HUDEP-2 (cell line): ENCODE measurements around the gene TTC33.
"Not testable (repeated sequence)": the region's sequence is repeated elsewhere in the genome, so short reads cannot be mapped to it uniquely, and the experiment has no call there.

Experiments used
- DNase-seq, 76 experiments: peaks; one replicate each; lab custom pipeline; 2025; ENCODE audit not compliant: unreplicated experiment in 76 of 76; lab: John Stamatoyannopoulos, UW

The TTC33 gene

GRCh38 chr5:40722497-40722911, 33.3 kb downstream of the TTC33 start:
- DNase-seq, result not testable (repeated sequence)

DNA sequence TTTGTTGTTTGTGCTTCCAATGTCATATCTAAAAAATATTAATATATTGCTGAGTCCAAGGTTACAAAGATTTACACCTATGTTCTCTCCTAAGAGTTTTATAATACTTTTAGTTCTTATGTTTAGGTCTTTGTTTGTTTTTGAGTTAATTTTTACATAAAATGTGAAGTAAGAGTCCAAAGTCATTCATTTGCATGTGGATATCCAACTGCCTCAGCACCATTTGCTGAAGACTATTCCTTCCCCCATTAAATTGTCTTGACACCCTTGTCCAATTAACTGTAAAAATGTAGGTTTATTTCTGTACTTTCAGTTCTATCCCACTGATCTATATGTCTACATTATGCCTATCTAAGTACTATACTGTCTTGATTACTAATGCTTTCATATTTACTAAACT, 35.7 kb downstream of the TTC33 start:
- DNase-seq, result no peak

- no peak for DNase-seq
Measured at GRCh38 chr5:40717281-40717680, 38.5 kb downstream of the TTC33 start.

DNA sequence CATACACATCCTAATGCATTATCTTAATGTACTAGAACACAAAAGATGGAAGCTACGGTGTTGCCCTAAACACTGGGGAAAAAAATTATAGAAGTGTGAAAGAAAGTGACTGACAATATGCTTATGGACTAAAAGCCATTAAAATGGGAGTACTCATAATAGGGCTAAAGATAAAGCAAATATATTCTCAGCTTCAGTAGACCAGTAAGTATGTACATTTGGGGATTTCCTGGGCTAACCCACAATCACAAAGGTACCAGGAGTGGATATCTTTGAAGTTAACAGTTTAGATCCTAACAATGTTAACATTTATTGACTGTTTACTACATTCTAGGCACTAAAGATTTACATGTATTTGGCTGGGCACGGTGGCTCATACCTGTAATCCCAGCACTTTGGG, 39.2 kb downstream of the TTC33 start:
- no peak for DNase-seq

DNA sequence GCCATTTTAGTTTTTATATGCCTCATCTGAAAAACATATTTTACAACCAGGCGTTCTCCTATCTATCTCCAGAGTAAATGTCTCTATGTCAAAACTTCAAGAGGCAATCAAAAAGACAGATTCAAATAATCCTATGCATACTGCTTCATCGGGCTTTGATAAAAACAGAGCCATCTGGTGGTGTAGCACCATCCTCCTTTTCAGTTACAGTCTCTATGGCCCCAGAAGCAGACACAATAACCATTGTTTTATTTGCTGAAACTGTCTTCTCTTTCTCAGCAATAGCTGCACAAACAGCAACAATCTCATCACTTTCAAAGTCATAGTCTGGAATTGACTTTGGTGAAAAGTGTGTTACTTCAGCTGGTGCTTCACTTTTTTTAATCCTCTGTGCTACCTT, 39.8 kb downstream of the TTC33 start:
- DNase-seq, result no peak

DNA sequence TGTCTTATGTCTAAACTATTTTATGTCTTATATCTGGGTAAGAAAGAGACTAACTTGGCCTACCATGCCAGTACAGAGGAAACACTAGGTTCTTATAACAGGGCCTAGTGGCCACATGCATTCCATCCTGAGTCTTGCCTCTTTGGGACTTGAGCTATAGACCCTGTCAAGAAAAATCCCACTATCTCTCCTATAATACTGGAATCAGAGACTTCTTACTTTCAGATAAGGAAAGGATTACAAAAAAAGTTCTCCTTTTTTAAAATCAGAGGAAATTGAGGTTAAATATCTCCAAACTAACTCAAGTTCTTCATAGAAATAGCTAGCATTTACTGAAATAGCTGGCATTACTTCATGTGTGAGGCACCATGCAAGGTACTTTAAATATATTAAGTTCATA, 41.8 kb downstream of the TTC33 start:
- no peak for DNase-seq

GRCh38 chr5:40710575-40710974, 45.2 kb downstream of the TTC33 start:
- DNase-seq, result not testable (repeated sequence)

GRCh38 chr5:40705484-40705883, 50.3 kb downstream of the TTC33 start:
- DNase-seq, result not testable (repeated sequence)

GRCh38 chr5:40702027-40702426, 53.7 kb downstream of the TTC33 start:
- not testable (repeated sequence) for DNase-seq

DNA sequence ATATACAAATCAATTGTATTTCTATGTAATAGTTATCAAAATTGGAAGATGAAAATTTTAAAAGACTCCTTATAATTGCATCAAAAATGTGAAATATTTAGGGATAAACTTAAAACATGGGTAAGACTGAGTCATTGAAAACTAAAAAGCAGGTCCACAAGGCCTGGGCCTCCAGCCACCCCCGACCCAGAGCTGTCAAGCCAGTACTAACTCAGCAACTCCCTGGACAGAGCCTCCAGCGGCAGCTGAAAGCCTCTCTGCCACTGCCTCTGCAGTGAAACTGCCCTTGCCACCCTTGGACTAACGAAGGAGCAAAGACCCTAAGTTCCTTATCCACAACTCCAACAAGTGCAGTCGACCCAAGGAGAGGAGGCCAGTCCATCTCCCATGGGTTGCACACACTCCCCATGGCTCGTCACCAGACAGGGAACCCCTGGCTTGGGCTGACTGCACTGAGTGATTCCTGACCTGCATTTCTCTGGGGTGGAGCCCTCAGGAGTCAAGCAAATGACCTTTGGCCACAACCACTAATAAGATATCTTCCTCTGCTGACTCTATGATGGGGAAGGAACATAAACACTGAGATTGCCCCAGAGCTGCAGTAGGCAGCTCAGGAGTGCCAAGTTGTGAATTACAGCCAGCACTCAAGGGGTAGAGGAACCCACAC, 55.5 kb downstream of the TTC33 start:
- no peak for DNase-seq

- no peak for DNase-seq
Measured at GRCh38 chr5:40694433-40694832, 61.3 kb downstream of the TTC33 start.

DNA sequence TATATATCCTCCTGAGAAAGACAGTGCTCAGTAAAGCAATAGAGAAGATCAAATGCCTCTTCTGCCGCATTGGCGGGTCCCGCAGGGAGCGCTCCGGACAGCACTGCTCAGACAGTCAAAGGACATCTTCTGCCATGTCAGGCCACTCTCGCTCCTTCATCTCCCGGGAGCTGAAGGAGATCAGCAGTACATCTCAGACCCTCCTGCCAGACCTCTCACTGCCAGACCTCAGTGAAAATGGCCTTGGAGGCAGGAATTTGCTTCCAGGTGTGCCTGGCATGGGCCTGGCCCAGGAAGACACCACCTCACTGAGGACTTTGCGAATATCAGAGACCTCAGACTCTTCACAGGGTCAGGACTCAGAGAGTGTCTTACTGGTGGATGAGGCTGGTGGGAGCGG, 63.9 kb downstream of the TTC33 start:
- DNase-seq, result no peak

- DNase-seq, result no peak
Measured at GRCh38 chr5:40690267-40690666, 65.5 kb downstream of the TTC33 start.

GRCh38 chr5:40689438-40689837, 66.3 kb downstream of the TTC33 start:
- DNase-seq, result peak in 25 of 76 experiments; percentile 5 to 63 (median 34)

GRCh38 chr5:40688996-40689395, 66.8 kb downstream of the TTC33 start:
- no peak for DNase-seq

GRCh38 chr5:40688127-40688761, 67.5 kb downstream of the TTC33 start:
- peak in 69 of 76 experiments; percentile 4 to 82 (median 47) for DNase-seq

GRCh38 chr5:40687321-40687720, 68.4 kb downstream of the TTC33 start:
- no peak for DNase-seq

DNA sequence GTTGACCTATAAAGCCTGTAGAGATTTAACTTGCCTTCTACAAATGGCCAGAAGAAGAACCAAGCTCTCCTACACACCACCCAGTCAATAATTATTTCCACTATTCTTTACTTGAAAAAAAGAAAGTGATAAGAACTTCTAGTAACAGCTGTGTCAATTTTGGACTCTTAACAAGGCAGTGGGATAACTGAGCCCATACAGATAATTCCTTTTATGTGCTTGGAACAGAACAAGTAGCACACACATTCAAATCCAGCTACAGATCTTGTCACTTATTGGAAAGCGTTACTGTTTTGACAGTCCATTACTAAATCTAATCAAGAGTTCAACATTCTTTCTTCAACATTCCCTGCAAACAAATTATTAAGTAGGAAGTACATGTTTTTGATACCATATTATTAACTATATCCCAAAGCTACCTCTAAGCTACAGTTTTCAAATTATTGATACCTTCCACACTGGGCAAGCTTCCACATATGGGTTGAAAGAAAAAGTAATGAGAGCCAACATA, 69.7 kb downstream of the TTC33 start:
- DNase-seq, result no peak

GRCh38 chr5:40685193-40685592, 70.6 kb downstream of the TTC33 start:
- DNase-seq, result no peak

DNA sequence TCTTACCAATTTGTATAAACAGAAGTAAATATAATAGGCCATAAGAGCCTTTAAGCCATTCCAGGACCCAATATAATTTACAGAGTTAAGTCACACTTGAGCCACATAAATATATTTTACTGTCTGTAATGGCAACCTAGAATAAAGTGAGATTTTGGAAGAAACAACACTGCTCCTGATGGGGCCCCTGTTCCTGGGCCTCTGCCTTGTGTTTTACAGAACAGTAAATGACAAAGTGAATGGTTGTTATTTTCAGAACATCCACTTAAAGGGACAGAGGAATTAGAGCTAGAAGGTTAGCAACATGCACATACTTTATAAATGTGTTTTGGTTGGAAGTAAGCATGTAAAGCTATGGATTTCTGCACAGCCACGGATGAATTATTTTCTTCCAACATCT, 72.5 kb downstream of the TTC33 start:
- DNase-seq, result no peak

GRCh38 chr5:40682154-40683017, 73.4 kb downstream of the TTC33 start:
- DNase-seq, result no peak
